ENCODE data around the gene CISD1.

Gene CISD1

GRCh38 chr10:58258977-58259692, 9.8 kb upstream of the CISD1 start:
- TF ChIP-seq CTCF (IDR thresholded peaks at IDR 0.05) = no peak
- no peak overlapping the region for H3K4me3 ChIP-seq
- no peak overlapping the region for H3K27ac ChIP-seq
- DNase-seq (ENCODE audit: low spot score) = no peak

DNA sequence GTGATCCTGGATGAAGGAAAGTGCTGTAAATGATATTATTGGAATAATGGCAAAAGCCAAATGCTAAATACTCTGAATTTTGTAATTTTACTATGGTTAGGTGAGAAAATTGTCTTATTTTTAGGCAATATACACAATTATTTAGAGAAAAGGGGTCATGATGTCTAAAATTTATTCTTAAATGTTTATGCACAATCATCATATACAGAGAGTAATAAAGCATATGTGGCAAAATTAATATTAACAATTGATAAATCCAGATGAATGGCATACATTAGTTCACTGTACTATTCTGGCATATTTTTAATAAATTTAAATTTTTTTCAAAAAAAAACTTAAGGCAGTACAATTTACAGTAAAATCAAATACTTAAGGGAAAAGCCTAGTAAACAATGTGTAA, 8.6 kb upstream of the CISD1 start:
- H3K4me3 ChIP-seq = no peak overlapping the region
- no peak overlapping the region for H3K27ac ChIP-seq
- no peak for DNase-seq (ENCODE audit: low spot score)
- no peak for TF ChIP-seq CTCF (IDR thresholded peaks at IDR 0.05)

- DNase-seq (ENCODE audit: low spot score) = no peak
- H3K27ac ChIP-seq = no peak overlapping the region
- H3K4me3 ChIP-seq = no peak overlapping the region
- no peak for TF ChIP-seq CTCF (IDR thresholded peaks at IDR 0.05)
These were observed 6.2 kb upstream of the CISD1 start for GRCh38 chr10:58262766-58263165.

- no peak for DNase-seq (ENCODE audit: low spot score)
- H3K27ac ChIP-seq = no peak overlapping the region
- no peak overlapping the region for H3K4me3 ChIP-seq
- no peak for TF ChIP-seq CTCF (IDR thresholded peaks at IDR 0.05)
These were observed 4.2 kb upstream of the CISD1 start for GRCh38 chr10:58264780-58265179.

DNA sequence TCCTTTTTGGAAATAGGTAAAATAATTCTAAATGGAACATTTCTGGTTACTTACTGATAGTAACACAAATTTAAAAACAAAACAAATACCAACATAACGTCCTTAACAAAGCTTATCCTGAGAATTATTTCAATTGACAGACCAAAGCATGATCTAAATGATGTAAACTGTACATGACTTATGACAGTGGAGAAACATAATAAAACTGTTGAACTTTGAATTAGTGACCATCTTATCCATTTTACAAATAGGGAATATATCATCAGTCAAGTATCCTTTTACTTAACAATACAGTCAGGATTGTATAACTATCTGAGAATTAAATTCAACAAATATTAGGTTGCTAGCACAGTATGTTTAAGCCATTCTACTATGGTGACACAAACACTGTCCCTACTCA, 3.7 kb upstream of the CISD1 start:
- DNase-seq (ENCODE audit: low spot score) = no peak
- Histone ChIP-seq H3K4me3 (no peak overlapping the region), H3K27ac (no peak overlapping the region)
- no peak for TF ChIP-seq CTCF (IDR thresholded peaks at IDR 0.05)

- peak overlapping the region; percentile 94 for H3K4me3 ChIP-seq
- TF ChIP-seq CTCF (IDR thresholded peaks at IDR 0.05) = no peak
- peak overlapping the region; percentile 90 to 98 for H3K27ac ChIP-seq
- no peak for DNase-seq (ENCODE audit: low spot score)
These were observed 2.7 kb upstream of the CISD1 start for GRCh38 chr10:58266003-58266825.
